Measurements from ENCODE around the gene KLF12.

DNA sequence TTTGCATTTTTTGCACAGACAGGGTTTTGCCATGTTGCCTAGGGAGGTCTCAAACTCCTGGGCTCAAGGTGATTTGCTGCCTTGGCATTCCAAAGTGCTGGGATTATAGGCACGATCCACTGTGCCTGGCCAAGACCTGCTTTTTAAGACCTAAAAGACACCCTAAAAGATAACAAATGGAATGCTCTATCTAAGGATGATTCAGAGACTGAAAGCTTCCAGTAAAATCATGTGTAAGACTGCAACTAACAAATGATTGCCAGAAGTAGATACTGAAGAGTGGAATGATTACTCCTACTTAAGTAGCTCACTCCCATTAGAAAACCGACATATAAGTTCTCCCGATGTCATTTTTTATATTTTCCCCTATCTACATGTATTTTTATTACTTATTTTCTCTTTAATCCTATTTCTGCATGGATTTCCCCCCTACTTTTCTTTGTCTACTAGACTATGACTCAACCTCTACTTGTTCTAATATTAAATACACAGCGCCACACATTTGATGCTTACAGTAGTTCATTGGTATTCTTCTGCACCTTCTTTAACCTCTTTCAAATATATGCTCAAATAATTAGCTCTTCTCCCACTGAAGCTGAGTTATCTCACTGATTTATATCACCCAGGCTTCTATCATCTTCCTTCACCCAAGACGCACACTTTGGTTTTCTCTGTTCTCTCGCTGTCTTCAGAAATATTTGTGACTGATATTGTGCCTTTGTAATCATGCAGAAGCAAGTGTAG, 32.2 kb upstream of the KLF12 start:
- TF ChIP-seq, protein P1, sequence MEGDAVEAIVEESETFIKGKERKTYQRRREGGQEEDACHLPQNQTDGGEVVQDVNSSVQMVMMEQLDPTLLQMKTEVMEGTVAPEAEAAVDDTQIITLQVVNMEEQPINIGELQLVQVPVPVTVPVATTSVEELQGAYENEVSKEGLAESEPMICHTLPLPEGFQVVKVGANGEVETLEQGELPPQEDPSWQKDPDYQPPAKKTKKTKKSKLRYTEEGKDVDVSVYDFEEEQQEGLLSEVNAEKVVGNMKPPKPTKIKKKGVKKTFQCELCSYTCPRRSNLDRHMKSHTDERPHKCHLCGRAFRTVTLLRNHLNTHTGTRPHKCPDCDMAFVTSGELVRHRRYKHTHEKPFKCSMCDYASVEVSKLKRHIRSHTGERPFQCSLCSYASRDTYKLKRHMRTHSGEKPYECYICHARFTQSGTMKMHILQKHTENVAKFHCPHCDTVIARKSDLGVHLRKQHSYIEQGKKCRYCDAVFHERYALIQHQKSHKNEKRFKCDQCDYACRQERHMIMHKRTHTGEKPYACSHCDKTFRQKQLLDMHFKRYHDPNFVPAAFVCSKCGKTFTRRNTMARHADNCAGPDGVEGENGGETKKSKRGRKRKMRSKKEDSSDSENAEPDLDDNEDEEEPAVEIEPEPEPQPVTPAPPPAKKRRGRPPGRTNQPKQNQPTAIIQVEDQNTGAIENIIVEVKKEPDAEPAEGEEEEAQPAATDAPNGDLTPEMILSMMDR (conservative IDR thresholded peaks at IDR 0.05) = no peak
- TF ChIP-seq ZFX (IDR thresholded peaks at IDR 0.05) = no peak
